ENCODE data around the gene TBC1D22A.

TBC1D22A gene

GRCh38 chr22:46951350-46951749, 188.9 kb downstream of the TBC1D22A start:
- DNase-seq (ENCODE audit: low spot score) (no peak), FAIRE-seq (no peak)

- DNase-seq (ENCODE audit: low spot score): no peak
- no peak for FAIRE-seq
These were observed 189.5 kb downstream of the TBC1D22A start for GRCh38 chr22:46951973-46952372.

GRCh38 chr22:46953968-46954765, 191.7 kb downstream of the TBC1D22A start:
- no peak for FAIRE-seq
- DNase-seq (ENCODE audit: low spot score): no peak

- no peak for DNase-seq (ENCODE audit: low spot score)
- FAIRE-seq: no peak
These were observed 192.3 kb downstream of the TBC1D22A start for GRCh38 chr22:46954781-46955180.

GRCh38 chr22:46956498-46957215, 194.2 kb downstream of the TBC1D22A start:
- no peak for DNase-seq (ENCODE audit: low spot score)
- no peak for FAIRE-seq

- FAIRE-seq (no peak), DNase-seq (ENCODE audit: low spot score) (no peak)
These were observed 195.1 kb downstream of the TBC1D22A start for GRCh38 chr22:46957521-46957920.

- FAIRE-seq (no peak), DNase-seq (ENCODE audit: low spot score) (no peak)
These were observed 195.7 kb downstream of the TBC1D22A start for GRCh38 chr22:46958191-46958590.

- DNase-seq (ENCODE audit: low spot score): no peak
- FAIRE-seq: no peak
These were observed 196.2 kb downstream of the TBC1D22A start for GRCh38 chr22:46958658-46959057.

- FAIRE-seq (no peak), DNase-seq (ENCODE audit: low spot score) (no peak)
These were observed 196.9 kb downstream of the TBC1D22A start for GRCh38 chr22:46959369-46959768.

- DNase-seq (ENCODE audit: low spot score) (no peak), FAIRE-seq (no peak)
These were observed 199.3 kb downstream of the TBC1D22A start for GRCh38 chr22:46961591-46962295.

GRCh38 chr22:46962406-46962805, 200.0 kb downstream of the TBC1D22A start:
- no peak for FAIRE-seq

GRCh38 chr22:46963672-46964545, 201.5 kb downstream of the TBC1D22A start:
- no peak for FAIRE-seq
- DNase-seq (ENCODE audit: low spot score): no peak

More at GRCh38 chr22:46962406-46962805, 200.0 kb downstream of the TBC1D22A start:
- no peak for DNase-seq (ENCODE audit: low spot score)

- FAIRE-seq: no peak
- DNase-seq (ENCODE audit: low spot score): no peak
These were observed 202.5 kb downstream of the TBC1D22A start for GRCh38 chr22:46964773-46965550.

GRCh38 chr22:46965555-46966494, 203.4 kb downstream of the TBC1D22A start:
- no peak for FAIRE-seq
- no peak for DNase-seq (ENCODE audit: low spot score)

- FAIRE-seq: no peak
These were observed 204.0 kb downstream of the TBC1D22A start for GRCh38 chr22:46966495-46966845.

GRCh38 chr22:46966846-46967245, 204.4 kb downstream of the TBC1D22A start:
- no peak for FAIRE-seq
- no peak for DNase-seq (ENCODE audit: low spot score)

More at GRCh38 chr22:46966495-46966845, 204.0 kb downstream of the TBC1D22A start:
- DNase-seq (ENCODE audit: low spot score): no peak

- DNase-seq (ENCODE audit: low spot score) (no peak), FAIRE-seq (no peak)
These were observed 205.3 kb downstream of the TBC1D22A start for GRCh38 chr22:46967445-46968358.

- FAIRE-seq (no peak), DNase-seq (ENCODE audit: low spot score) (no peak)
These were observed 205.9 kb downstream of the TBC1D22A start for GRCh38 chr22:46968359-46968740.
